Activated T-cell treated with anti-CD3 and anti-CD28 coated beads, Interleukin-2, amount 50 U/mL, for 1 hour (primary cell): ENCODE measurements around the gene PCK2.
A peak's percentile ranks its signal among the peaks of the same experiment; 100 is the strongest.

Experiments
- DNase-seq: peaks from one replicate; pipeline ENCODE4 v3.0.0-alpha.2; 2020

The PCK2 gene

DNA sequence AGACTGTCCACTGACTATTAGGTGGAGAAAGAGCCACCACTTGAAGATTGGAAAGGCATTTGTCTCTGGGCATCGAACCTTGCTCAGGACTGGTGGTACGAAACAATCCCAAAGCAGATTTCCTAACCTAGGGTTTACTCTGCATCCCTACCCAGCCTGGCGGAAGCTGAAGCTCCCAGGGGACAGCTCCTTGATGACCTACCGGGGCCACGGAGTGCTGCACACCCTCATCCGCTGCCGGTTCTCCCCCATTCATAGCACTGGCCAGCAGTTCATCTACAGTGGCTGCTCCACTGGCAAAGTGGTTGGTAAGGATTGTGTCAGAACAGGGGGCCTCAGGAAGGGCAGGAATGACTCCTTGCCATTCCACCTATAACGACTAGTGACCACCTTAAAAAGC lies 27.1 kb downstream of the PCK2 start:
- no peak for DNase-seq

DNA sequence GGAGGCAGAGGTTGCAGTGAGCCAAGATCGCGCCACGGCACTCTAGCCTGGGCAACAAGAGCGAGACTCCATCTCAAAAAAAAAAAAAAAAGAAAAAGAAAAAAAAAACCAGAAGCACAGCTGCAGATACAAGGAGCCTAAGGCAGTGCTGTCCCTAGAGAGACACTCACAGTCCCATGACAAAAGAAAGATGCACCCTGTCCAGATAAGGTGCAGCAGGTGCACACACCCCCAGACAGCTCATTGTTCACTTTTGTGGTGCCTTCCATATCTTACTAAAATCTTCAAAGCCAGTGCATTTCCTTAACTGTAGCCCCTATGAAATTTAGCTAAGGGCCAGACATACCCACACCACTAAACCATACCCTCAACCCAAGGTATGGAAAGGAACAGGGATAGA lies 28.3 kb downstream of the PCK2 start:
- DNase-seq, result no peak

DNA sequence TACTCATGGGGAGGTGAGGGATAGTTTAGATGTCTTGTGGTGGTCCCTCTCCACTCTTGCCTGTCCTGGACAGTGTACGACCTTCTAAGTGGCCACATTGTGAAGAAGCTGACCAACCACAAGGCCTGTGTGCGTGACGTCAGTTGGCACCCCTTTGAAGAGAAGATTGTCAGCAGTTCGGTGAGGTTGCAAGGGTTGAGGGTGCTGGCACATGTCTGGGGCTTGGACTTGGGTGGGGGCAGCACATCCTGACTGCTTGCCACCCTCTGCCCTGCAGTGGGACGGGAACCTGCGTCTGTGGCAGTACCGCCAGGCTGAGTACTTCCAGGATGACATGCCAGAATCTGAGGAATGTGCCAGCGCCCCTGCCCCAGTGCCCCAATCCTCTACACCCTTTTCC lies 28.8 kb downstream of the PCK2 start:
- no peak for DNase-seq

DNA sequence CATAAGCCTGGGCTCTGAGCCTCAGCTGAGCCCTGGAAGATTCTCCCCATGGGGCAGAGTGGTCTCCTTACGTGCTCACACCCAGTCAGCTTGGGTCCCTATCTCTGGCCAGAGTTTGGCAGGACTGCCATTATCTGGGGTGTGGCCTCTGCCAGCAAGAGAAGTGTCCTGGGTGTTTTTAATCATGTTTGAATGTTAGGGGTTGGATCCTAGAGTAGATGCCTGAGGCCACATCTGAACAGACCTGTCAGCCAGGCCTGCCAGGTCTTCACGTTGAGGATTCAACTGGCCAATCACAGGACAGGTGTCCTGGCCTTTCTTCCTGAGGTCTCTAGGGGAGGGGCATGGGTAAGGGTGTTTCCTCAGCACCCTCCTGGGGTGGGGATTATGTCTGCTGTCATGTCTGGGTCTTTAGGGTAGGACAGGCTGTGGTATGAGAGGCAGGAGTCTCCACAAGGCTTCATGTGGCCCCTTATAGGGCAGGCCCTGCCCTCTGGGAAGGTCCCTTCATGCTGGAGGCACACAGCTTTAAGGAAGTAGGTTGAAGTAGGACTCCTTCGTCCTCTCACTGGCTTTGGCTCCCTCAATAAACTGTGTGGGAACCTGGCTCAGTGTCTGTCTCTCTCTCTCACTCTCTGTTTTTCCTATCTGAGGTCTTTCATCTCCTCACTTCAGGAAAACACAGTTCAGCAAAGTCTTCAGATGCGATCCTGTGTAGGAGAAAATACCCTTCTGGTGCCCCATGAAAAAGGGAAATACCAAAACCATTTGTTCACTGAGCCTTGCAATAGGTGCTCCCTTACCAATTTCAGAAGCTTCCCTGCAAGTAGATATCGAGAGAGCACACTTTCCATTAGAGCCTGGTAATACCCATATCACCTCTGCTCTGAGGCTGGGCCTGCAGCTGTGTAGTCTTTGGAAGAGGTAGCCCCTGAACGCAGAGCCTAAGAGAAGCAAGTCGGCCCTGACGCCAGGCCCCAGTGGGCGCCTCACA lies 29.6 kb downstream of the PCK2 start:
- no peak for DNase-seq

DNA sequence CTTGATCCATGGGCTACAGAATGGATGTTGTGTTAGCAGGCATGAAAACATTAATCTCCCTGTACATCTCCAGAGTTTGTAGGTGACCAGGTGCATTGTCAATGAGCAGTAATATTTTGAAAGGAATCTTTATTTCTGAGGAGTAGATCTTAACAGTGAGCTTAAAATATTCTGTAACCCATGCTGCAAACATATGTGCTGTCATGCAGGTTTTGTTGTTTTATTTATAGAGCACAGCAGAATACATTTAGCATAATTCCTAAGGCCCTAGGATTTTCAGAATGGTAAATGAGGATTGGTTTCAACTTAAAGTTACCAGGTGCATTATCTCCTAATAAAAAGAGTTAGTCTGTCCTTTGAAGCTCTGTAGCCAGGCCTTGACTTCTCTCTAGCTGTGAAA lies 32.8 kb downstream of the PCK2 start:
- no peak for DNase-seq

DNA sequence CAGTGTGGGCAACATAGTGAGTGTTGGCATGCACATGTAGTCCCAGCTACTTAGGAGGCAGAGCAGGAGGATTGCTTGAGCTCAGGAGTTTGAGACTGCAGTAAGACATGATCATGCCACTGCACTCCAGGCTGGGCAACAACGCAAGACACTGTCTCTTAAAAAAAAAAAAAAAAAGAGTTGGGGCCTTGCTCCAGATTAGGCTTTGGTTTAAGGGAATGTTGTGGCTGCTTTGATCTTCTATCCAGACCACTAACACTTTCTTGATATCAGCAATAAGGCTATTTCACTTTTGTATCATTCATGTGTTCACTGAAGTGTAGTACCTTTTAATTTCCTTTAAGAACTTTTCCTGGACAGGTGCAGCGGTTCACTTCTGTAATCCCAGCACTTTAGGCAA lies 33.6 kb downstream of the PCK2 start:
- DNase-seq, result no peak

DNA sequence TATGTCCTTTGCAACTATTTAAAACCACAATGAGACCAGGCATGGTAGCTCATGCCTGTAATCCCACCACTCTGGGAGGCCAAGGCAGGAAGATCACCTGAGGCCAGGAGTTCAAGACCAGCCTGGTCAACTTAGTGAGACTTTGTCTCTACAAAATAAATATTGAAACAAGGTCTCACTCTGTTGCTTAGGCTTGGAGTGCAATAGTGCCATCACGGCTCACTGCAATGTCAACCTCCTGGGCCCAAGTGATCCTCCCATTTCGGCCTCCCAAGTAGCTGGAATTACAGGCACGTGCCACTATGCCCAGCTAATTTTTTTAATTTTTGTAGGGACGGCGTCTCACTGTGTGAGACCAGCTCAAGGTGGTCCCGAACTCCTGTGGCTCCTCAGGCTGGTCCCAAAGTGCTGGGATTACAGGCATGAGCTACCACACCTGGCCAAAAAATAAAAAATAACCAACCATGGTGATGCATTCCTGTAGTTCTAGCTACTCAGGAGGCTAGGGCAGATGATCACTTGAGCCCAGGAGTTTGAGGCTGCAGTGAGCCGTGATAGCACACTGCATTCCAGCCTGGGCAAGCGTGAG lies 35.4 kb downstream of the PCK2 start:
- DNase-seq, result no peak

DNA sequence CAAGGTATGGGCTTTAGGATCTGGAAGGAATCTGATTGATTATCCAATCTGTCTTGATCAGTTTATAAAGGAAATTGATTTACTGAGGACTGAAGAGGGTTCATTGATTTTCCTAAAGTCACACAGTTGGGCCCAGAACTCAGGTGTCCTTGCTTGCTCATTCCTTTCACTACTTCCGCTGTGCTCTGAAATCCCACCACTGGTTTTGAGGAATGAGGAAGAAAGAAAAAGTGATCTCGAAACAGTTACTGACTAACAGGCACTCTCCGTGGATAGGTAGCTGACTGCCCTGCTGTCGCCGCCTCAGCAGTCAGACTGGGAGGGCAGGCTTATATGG lies 36.2 kb downstream of the PCK2 start, which contains the start of gene FITM1:
Gene FITM1 (plus strand): TSS at position 280 of the 337 bp plus-strand sequence. CDS start 905 bp downstream, outside the sequence.
- no peak for DNase-seq

DNA sequence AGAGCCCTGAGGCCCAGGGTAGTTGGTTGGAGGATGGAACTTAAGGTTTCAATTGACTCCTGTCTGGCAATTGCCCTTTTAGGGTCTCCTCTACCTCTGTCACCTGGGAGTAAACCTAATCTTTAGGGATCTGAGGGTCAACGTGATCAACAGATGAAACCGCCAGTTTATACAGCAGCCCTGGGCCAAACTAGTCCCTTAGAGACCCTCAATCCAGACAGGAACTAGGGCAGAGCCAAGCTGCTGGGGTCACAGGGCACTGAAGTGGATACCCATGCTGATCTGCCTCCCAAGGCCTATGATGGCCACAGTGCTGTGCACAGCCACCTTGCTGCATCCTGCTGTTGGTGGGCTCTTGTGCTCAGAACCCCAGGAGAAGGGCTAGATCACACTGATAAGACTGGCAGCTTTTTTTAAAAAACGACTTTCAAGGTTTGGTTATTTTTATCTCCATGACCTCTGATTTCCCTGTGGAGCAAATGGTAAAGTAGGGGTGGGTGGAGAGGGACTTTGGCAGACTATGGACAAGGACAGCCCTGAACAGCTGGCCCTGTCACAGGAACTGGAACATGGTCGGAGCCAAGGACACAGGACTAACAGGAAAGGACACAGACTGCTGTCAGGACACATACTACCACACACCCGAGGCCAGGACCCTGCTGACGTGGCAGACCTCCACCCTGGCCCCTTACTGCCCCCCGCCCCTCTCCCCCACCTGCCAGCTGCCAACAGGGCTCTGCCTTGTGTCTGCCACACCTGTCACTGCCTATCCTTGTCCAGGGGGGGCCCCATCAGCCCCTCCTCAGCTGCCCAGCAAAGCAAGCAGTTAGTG lies 36.8 kb downstream of the PCK2 start:
- DNase-seq, result no peak

DNA sequence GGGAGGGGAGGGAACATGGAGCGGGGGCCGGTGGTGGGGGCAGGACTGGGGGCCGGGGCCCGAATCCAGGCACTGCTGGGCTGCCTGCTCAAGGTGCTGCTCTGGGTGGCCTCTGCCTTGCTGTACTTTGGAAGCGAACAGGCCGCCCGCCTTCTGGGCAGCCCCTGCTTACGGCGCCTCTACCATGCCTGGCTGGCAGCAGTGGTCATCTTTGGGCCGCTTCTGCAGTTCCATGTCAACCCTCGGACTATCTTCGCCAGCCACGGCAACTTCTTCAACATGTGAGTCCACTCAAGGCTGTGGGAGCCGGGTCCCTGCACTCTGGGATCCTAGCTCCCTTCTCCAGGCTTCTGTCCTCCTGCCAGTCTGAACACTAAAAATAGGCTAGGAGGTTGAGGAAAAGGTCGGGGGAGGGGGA lies 37.4 kb downstream of the PCK2 start:
- no peak for DNase-seq

DNA sequence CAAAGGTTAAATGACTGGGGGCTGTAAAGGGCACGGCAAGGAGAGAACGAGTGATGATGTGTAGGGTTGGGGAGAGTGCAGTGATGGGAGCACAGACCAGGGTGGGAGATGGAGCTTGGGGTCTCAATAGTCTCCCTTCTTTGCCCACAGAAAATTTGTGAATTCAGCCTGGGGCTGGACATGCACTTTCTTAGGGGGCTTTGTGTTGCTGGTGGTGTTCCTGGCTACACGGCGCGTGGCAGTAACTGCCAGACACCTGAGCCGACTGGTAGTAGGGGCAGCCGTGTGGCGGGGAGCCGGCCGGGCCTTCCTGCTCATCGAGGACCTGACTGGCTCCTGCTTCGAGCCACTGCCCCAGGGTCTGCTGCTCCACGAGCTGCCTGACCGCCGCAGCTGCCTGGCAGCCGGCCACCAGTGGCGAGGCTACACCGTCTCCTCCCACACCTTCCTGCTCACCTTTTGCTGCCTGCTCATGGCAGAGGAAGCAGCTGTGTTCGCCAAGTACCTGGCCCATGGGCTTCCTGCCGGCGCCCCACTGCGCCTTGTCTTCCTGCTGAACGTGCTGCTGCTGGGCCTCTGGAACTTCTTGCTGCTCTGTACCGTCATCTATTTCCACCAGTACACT lies 38.1 kb downstream of the PCK2 start:
- DNase-seq, result peak; percentile 46

DNA sequence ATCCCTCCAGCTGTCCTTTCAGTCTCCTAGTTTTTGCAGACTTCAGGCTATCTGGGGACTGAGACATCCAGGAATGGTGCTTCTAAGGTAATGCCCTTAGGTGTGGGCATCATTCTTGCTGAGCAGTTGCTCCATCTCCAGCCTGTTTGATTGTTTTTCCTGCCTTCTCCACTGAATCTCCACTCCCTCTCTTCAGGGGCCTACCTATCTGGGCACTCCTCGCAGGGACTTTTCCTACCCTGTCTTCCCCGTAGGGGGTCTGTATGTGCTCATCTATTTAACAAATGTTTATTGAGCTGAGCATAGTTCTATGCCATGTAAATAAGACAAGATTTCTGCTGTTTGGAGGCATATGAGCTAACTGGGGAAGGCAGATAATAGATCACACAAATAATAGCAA lies 38.9 kb downstream of the PCK2 start:
- no peak for DNase-seq

DNA sequence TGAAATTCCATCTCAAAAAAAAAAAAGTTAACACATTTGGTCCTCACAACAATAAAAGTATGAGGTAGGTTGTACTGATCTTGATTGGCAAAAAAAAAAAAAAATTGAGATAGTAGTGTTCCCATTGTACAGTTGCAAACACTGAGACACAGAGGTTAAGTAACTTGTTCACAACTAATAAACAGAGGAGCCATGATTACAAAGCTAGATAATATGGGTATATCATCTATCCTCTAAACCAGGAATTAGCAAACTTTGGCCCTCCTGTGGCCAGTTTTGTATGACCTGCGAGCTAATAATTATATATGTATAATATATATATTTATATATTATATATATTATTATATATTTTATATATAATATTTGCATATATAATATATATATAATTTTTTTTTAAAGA lies 39.6 kb downstream of the PCK2 start:
- DNase-seq, result no peak

DNA sequence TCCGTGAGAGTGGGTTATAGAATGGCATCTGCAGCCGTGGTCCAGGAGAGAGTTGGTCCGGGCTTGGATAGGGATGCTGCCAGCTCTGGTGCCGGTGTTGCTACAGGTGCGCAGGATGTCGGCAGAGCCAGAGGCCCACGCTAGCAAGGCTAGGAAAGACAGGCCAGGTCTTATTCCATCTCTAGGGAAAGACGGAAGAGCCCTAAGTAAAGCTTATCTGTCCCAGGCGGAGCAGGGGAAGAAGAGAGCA lies 41.4 kb downstream of the PCK2 start:
- DNase-seq, result no peak

DNA sequence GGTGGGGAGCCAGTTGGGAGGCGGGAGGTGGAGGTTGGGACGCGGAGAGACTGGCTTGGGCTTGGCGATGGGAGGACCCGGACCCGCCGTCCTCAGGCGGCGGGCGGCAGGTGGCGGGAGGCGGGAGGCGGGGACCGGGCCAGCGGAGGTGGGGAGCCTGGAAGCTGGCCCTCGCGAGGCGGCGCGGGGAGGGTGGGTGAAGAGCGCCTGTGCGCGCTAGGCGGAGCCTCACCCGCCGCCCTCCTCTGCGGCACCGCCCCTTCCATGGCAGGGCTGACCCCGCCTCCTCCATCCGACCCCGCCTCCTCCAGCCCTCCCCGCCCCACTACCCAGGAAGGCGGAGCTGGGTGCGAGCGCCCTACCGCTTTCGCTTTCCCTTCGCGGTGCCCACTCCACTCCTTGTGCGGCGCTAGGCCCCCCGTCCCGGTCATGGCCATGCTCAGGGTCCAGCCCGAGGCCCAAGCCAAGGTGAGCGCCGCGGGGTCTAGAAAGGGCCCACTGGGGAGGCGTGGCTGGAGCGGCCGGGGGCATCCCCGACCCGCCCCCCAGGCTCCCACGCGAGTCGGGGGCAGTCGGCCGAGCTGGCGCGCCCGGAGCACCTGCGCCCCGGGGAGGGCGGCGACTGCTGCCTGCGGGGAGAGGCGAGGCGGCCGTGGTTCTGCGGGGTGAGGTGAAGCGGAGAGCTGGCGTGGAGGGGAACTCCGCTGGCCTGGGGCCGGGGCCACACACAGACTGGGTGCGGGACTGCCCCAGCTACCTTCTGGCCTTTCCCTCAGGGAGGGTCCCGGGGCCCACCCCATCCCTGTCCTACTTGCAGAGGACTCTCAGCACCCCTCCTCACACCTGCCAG lies 41.9 kb downstream of the PCK2 start, which contains the start of gene PSME1:
Gene PSME1 (plus strand): TSS at position 361 of the 850 bp plus-strand sequence. CDS start 69 bp downstream, at position 430.
- DNase-seq, result peak; percentile 97

DNA sequence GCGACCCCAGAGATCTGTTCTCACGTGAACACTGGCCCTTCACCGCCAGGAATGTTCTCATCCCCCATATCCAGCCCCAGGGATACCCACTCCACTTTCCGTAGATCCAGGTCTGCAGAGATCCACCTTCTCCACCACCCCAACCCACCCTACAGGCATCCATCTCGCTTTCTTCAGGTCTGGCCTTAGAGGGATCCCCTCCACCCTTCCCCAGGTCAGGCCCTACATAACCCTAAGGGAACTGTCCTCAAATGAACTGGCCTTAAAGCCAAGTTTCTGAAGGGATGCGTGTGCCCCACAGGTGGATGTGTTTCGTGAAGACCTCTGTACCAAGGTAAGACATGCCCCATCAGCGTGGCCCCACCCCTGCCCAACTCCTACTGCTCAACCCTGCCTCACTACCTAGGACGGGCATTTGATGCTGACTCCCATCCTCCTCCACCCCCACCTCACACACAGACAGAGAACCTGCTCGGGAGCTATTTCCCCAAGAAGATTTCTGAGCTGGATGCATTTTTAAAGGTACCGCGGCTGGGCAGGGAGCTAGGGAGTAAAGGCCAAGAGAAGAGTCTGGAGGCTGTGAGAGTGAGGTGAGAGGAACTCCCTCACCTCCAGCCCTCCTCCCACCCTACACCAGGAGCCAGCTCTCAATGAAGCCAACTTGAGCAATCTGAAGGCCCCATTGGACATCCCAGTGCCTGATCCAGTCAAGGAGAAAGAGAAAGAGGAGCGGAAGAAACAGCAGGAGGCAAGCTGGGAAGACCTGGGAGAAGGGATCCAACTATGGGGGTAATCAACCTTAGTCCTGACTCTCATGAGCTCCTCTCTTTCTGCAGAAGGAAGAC lies 42.8 kb downstream of the PCK2 start:
- DNase-seq, result no peak

DNA sequence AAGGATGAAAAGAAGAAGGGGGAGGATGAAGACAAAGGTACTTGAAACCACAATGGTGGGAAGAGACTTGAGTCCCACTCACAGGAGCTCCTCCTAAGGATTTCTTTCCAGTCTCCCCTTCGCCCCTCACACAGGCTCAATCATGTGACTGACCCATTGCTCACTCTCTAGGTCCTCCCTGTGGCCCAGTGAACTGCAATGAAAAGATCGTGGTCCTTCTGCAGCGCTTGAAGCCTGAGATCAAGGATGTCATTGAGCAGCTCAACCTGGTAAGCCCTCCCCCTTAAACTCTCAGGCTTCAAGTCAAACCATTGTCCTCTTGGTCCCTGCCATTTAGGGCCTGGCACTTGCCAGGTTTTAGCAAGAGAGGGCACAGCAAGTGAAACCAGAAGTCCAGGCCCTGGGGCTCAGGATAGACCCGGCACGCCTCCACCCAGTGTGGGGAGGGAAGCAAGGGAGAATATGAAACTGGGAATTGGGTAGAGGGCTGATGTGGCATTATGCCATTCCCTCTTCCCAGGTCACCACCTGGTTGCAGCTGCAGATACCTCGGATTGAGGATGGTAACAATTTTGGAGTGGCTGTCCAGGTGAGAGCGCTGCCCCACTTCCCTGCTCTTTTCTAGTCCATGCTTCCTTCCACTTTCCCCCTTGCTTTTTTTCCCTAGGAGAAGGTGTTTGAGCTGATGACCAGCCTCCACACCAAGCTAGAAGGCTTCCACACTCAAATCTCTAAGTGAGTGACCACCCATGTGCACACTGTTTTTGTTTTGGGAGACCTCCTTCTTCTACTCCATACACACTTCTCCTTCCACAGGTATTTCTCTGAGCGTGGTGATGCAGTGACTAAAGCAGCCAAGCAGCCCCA lies 43.7 kb downstream of the PCK2 start:
- no peak for DNase-seq

DNA sequence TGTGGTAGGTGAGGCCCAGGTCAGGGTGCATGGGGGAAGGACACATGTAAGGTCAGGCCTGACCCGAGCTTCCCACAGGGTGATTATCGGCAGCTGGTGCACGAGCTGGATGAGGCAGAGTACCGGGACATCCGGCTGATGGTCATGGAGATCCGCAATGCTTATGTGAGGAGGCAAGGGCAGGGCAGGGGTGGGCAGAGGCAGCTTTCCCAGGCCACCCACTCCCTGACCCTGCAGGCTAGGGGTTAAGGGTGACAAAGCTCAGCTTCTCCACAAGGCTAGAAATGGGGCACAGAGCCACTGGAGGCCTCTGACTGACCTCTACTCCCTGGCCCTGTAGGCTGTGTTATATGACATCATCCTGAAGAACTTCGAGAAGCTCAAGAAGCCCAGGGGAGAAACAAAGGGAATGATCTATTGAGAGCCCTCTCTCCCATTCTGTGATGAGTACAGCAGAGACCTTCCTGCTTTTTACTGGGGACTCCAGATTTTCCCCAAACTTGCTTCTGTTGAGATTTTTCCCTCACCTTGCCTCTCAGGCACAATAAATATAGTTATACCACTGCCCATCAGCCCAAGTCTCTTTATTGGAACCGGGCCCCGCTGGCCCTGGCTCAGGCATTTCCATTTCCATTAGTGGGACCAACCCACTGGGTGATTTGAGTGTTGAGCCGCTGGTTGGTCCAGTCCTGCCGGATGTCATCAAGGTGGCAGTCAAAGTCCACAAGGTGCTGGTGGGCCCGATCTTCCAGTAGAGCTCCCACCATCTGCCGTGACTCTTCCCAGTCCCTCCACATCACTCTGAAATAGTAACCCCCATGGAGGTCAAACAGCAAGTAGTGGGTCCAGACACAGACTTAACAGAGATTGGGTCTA lies 44.5 kb downstream of the PCK2 start:
- no peak for DNase-seq

DNA sequence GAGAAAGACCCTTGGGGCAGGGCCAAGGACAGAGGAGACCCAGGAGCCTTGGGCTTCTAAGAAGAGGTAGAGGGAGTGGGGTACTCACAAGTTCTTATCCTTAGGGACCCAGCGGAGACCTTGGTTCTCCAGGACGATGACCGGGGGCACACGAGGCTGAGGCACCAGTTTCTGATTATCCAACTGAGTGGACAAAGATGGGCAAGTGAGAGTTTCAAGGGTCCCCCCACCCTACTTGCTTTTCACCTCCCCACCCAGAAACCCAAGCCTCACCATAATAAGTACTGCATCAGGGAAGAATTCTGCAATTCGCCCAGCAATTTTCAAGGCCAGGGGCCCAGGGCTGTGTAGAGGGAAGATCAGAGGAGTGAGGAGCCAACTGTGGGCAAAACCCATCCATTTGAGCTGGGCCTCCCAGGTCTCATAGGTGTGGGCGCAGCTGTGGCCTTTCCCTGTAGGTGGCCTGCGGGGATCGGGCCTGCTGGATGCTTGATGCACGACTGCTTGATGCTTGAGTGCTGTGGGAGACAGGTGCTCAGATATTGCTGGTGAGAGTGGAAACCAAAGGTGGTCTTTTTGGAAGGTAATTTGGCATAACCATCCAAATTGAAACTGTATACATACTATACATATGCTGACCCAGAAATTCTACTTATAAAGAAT lies 45.3 kb downstream of the PCK2 start:
- DNase-seq, result no peak
